Measurements from ENCODE around the gene SLC25A30.
"Not testable (repeated sequence)": the region's sequence is repeated elsewhere in the genome, so short reads cannot be mapped to it uniquely, and the experiment has no call there.

Gene SLC25A30

GRCh38 chr13:45388664-45389063 is 29.5 kb downstream of the SLC25A30 start:
- no peak overlapping the region for H2AFZ ChIP-seq (ENCODE audit: low read depth, low read length)
- no peaks in the 10 kb centered on the region for H3K27me3 ChIP-seq (ENCODE audit: insufficient read depth, low read length, poor library complexity)
- H3K4me2 ChIP-seq (ENCODE audit: insufficient read depth, low read length) = no peak overlapping the region
- H3K36me3 ChIP-seq (ENCODE audit: insufficient read depth, low read length) = 0 out of 2 replicates have a peak, but pooled peaks cover 2% of the 10 kb centered on the region
- H3K79me2 ChIP-seq (ENCODE audit: insufficient read depth, low read length) = no peaks in the 10 kb centered on the region
- H3K4me3 ChIP-seq (ENCODE audit: low read depth in 1 of 2, low read length in 2 of 2) = no peak overlapping the region
- H4K20me1 ChIP-seq (ENCODE audit: insufficient read depth, low read length) = no peaks in the 10 kb centered on the region
- H3K9me3 ChIP-seq (ENCODE audit: insufficient read depth, low read length, severe bottlenecking) = no peaks in the 10 kb centered on the region
- H3K4me1 ChIP-seq (ENCODE audit: insufficient read depth, low read length) = no peaks in the 10 kb centered on the region
- no peak for DNase-seq
- TF ChIP-seq, protein P1, sequence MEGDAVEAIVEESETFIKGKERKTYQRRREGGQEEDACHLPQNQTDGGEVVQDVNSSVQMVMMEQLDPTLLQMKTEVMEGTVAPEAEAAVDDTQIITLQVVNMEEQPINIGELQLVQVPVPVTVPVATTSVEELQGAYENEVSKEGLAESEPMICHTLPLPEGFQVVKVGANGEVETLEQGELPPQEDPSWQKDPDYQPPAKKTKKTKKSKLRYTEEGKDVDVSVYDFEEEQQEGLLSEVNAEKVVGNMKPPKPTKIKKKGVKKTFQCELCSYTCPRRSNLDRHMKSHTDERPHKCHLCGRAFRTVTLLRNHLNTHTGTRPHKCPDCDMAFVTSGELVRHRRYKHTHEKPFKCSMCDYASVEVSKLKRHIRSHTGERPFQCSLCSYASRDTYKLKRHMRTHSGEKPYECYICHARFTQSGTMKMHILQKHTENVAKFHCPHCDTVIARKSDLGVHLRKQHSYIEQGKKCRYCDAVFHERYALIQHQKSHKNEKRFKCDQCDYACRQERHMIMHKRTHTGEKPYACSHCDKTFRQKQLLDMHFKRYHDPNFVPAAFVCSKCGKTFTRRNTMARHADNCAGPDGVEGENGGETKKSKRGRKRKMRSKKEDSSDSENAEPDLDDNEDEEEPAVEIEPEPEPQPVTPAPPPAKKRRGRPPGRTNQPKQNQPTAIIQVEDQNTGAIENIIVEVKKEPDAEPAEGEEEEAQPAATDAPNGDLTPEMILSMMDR (IDR thresholded peaks at IDR 0.05; ENCODE audit: borderline replicate concordance, extremely low read depth, low read length, poor library complexity, severe bottlenecking) = no peak
- TF ChIP-seq EZH2 (IDR thresholded peaks at IDR 0.05; ENCODE audit: borderline replicate concordance, low read depth, low read length, severe bottlenecking) = no peak
- no peak for ATAC-seq (ENCODE audit: insufficient read depth, low read depth)
- H3K9ac ChIP-seq (ENCODE audit: low read depth, low read length) = no peak overlapping the region
- no peak overlapping the region for H3K27ac ChIP-seq (ENCODE audit: low read length)

GRCh38 chr13:45386892-45387575 is 31.1 kb downstream of the SLC25A30 start:
- not testable (repeated sequence) for H3K9ac ChIP-seq (ENCODE audit: low read depth, low read length); H4K20me1 ChIP-seq (ENCODE audit: insufficient read depth, low read length); H3K79me2 ChIP-seq (ENCODE audit: insufficient read depth, low read length); H3K36me3 ChIP-seq (ENCODE audit: insufficient read depth, low read length); H2AFZ ChIP-seq (ENCODE audit: low read depth, low read length); H3K27me3 ChIP-seq (ENCODE audit: insufficient read depth, low read length, poor library complexity); H3K4me2 ChIP-seq (ENCODE audit: insufficient read depth, low read length); H3K4me1 ChIP-seq (ENCODE audit: insufficient read depth, low read length); H3K9me3 ChIP-seq (ENCODE audit: insufficient read depth, low read length, severe bottlenecking); H3K27ac ChIP-seq (ENCODE audit: low read length); H3K4me3 ChIP-seq (ENCODE audit: low read depth in 1 of 2, low read length in 2 of 2); DNase-seq
- ATAC-seq (ENCODE audit: insufficient read depth, low read depth) = 0 out of 3 replicates have a peak, but pooled peaks have one; percentile 29

GRCh38 chr13:45385907-45386553 is 32.1 kb downstream of the SLC25A30 start:
- Histone ChIP-seq H4K20me1 (ENCODE audit: insufficient read depth, low read length) (no peaks in the 10 kb centered on the region), H2AFZ (ENCODE audit: low read depth, low read length) (no peak overlapping the region), H3K27me3 (ENCODE audit: insufficient read depth, low read length, poor library complexity) (no peaks in the 10 kb centered on the region), H3K27ac (ENCODE audit: low read length) (no peak overlapping the region), H3K4me2 (ENCODE audit: insufficient read depth, low read length) (no peak overlapping the region), H3K79me2 (ENCODE audit: insufficient read depth, low read length) (no peaks in the 10 kb centered on the region), H3K4me1 (ENCODE audit: insufficient read depth, low read length) (no peaks in the 10 kb centered on the region), H3K36me3 (ENCODE audit: insufficient read depth, low read length) (0 out of 2 replicates have a peak, but pooled peaks cover 2% of the 10 kb centered on the region), H3K9me3 (ENCODE audit: insufficient read depth, low read length, severe bottlenecking) (no peaks in the 10 kb centered on the region), H3K9ac (ENCODE audit: low read depth, low read length) (no peak overlapping the region), H3K4me3 (ENCODE audit: low read depth in 1 of 2, low read length in 2 of 2) (no peak overlapping the region)
- DNase-seq (no peak), ATAC-seq (ENCODE audit: insufficient read depth, low read depth) (no peak)
- TF ChIP-seq, protein P1 (IDR thresholded peaks at IDR 0.05; ENCODE audit: borderline replicate concordance, extremely low read depth, low read length, poor library complexity, severe bottlenecking) = no peak
- no peak for TF ChIP-seq EZH2 (IDR thresholded peaks at IDR 0.05; ENCODE audit: borderline replicate concordance, low read depth, low read length, severe bottlenecking)

DNA sequence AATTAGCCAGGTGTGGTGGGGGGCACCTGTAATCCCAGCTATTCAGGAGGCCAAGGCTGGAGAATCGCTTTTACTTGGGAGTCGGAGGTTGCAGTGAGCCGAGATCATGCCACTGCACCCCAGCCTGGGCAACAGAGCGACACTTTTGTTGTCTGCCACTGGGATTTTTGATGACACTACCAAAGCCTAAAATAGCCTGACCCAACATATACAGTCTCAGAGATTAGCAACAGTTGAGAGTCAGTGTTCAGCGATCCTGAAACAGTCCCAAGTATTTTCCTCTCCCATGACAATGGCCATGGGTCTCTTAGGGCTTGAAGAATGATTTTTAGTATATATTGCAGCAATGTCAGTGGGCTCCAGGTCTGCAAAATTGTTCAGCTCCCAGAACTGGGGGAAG is 32.9 kb downstream of the SLC25A30 start:
- H3K4me2 ChIP-seq (ENCODE audit: insufficient read depth, low read length) = no peak overlapping the region
- TF ChIP-seq EZH2 (IDR thresholded peaks at IDR 0.05; ENCODE audit: borderline replicate concordance, low read depth, low read length, severe bottlenecking) = no peak
- TF ChIP-seq, protein P1 (IDR thresholded peaks at IDR 0.05; ENCODE audit: borderline replicate concordance, extremely low read depth, low read length, poor library complexity, severe bottlenecking) = no peak
- H3K36me3 ChIP-seq (ENCODE audit: insufficient read depth, low read length) = 0 out of 2 replicates have a peak, but pooled peaks cover 2% of the 10 kb centered on the region
- no peak overlapping the region for H2AFZ ChIP-seq (ENCODE audit: low read depth, low read length)
- no peak overlapping the region for H3K27ac ChIP-seq (ENCODE audit: low read length)
- no peaks in the 10 kb centered on the region for H3K27me3 ChIP-seq (ENCODE audit: insufficient read depth, low read length, poor library complexity)
- H3K9ac ChIP-seq (ENCODE audit: low read depth, low read length) = no peak overlapping the region
- DNase-seq = no peak
- H4K20me1 ChIP-seq (ENCODE audit: insufficient read depth, low read length) = no peaks in the 10 kb centered on the region
- H3K9me3 ChIP-seq (ENCODE audit: insufficient read depth, low read length, severe bottlenecking) = no peaks in the 10 kb centered on the region
- H3K4me1 ChIP-seq (ENCODE audit: insufficient read depth, low read length) = no peaks in the 10 kb centered on the region
- no peaks in the 10 kb centered on the region for H3K79me2 ChIP-seq (ENCODE audit: insufficient read depth, low read length)
- no peak for ATAC-seq (ENCODE audit: insufficient read depth, low read depth)
- no peak overlapping the region for H3K4me3 ChIP-seq (ENCODE audit: low read depth in 1 of 2, low read length in 2 of 2)
